Parathyroid adenoma (tissue), 2 donors: ENCODE measurements around the gene MACF1.
"Not testable (repeated sequence)": the region's sequence is repeated elsewhere in the genome, so short reads cannot be mapped to it uniquely, and the experiment has no call there.

Experiments used
- H2AFZ ChIP-seq: fragments of 300-600 bp; sonication (generic); one replicate; pipeline ENCODE4 v1.7.0; 2017; ENCODE audit warnings: antibody characterized with exemption, mild to moderate bottlenecking
- H3K27ac ChIP-seq: fragments of 300-600 bp; sonication (generic); one replicate; pipeline ENCODE4 v1.7.0; 2017
- H3K27me3 ChIP-seq: fragments of 300-600 bp; sonication (generic); one replicate; pipeline ENCODE4 v1.7.0; 2017; ENCODE audit warnings: low read length; ENCODE audit not compliant: control insufficient read depth, insufficient read depth
- H3K36me3 ChIP-seq: fragments of 300-600 bp; sonication (generic); one replicate; pipeline ENCODE4 v1.7.0; 2017; ENCODE audit warnings: low read length; ENCODE audit not compliant: control insufficient read depth, insufficient read depth
- H3K4me1 ChIP-seq: fragments of 300-600 bp; sonication (generic); one replicate; pipeline ENCODE4 v1.7.0; 2017; ENCODE audit warnings: control low read depth
- H3K4me2 ChIP-seq: fragments of 300-600 bp; sonication (generic); one replicate; pipeline ENCODE4 v1.7.0; 2017; ENCODE audit warnings: low read length
- H3K4me3 ChIP-seq: fragments of 300-600 bp; sonication (generic); one replicate; pipeline ENCODE4 v1.7.0; 2017; ENCODE audit warnings: low read depth, low read length
- H3K79me2 ChIP-seq: fragments of 300-600 bp; sonication (generic); one replicate; pipeline ENCODE4 v1.7.0; 2017; ENCODE audit warnings: control low read depth
- H3K9ac ChIP-seq: fragments of 300-600 bp; sonication (generic); one replicate; pipeline ENCODE4 v1.7.0; 2017; ENCODE audit warnings: mild to moderate bottlenecking
- H3K9me3 ChIP-seq: fragments of 300-600 bp; sonication (generic); one replicate; pipeline ENCODE4 v1.7.0; 2017; ENCODE audit warnings: low read length; ENCODE audit not compliant: control insufficient read depth
- CTCF ChIP-seq: fragments of 300-600 bp; sonication (generic); IDR thresholded peaks from one replicate; pipeline ENCODE4 v1.7.0; 2017; ENCODE audit warnings: antibody characterized with exemption, mild to moderate bottlenecking
- donor health status: primary hyperparathyroidism.

MACF1 gene

GRCh38 chr1:39488793-39489566 is 284.5 kb downstream of the MACF1 start:
- no peaks in the 10 kb centered on the region for H3K4me1 ChIP-seq
- no peak overlapping the region for H3K4me3 ChIP-seq
- H2AFZ ChIP-seq = no peak overlapping the region
- H3K36me3 ChIP-seq = no peaks in the 10 kb centered on the region
- no peaks in the 10 kb centered on the region for H3K9me3 ChIP-seq
- no peak overlapping the region for H3K27ac ChIP-seq
- no peaks in the 10 kb centered on the region for H3K79me2 ChIP-seq
- no peak overlapping the region for H3K4me2 ChIP-seq
- TF ChIP-seq CTCF = no peak
- no peaks in the 10 kb centered on the region for H3K27me3 ChIP-seq
- no peak overlapping the region for H3K9ac ChIP-seq

GRCh38 chr1:39489567-39490239 is 285.2 kb downstream of the MACF1 start:
- no peak overlapping the region for H2AFZ ChIP-seq
- H3K4me2 ChIP-seq = no peak overlapping the region
- no peaks in the 10 kb centered on the region for H3K9me3 ChIP-seq
- H3K4me1 ChIP-seq = no peaks in the 10 kb centered on the region
- H3K36me3 ChIP-seq = no peaks in the 10 kb centered on the region
- H3K27ac ChIP-seq = no peak overlapping the region
- H3K9ac ChIP-seq = no peak overlapping the region
- TF ChIP-seq CTCF = no peak
- no peak overlapping the region for H3K4me3 ChIP-seq
- H3K27me3 ChIP-seq = no peaks in the 10 kb centered on the region
- no peaks in the 10 kb centered on the region for H3K79me2 ChIP-seq

- H3K4me2 ChIP-seq = peak overlapping the region; percentile 42
- no peaks in the 10 kb centered on the region for H3K79me2 ChIP-seq
- no peaks in the 10 kb centered on the region for H3K4me1 ChIP-seq
- H2AFZ ChIP-seq = peak overlapping the region; percentile 56
- H3K36me3 ChIP-seq = no peaks in the 10 kb centered on the region
- H3K27me3 ChIP-seq = no peaks in the 10 kb centered on the region
- no peak overlapping the region for H3K9ac ChIP-seq
- H3K9me3 ChIP-seq = no peaks in the 10 kb centered on the region
- no peak for TF ChIP-seq CTCF
- no peak overlapping the region for H3K27ac ChIP-seq
- no peak overlapping the region for H3K4me3 ChIP-seq
Measured at GRCh38 chr1:39490596-39491145, 286.2 kb downstream of the MACF1 start.

GRCh38 chr1:39491146-39491921 is 286.8 kb downstream of the MACF1 start, which contains the start of gene BMP8A:
Gene BMP8A, plus strand, starts transcription at chr1:39491636. Its CDS starts 356 bp downstream, at chr1:39491992.
- peak within 1 kb of the TSS; percentile 42 for H3K4me2 ChIP-seq
- peak within 1 kb of the TSS; percentile 56 for H2AFZ ChIP-seq
- no peak within 1 kb of the TSS for H3K9ac ChIP-seq
- no peaks in the 10 kb centered on the region for H3K79me2 ChIP-seq
- no peaks in the 10 kb centered on the region for H3K27me3 ChIP-seq
- no peak within 1 kb of the TSS for H3K4me3 ChIP-seq
- H3K9me3 ChIP-seq = no peaks in the 10 kb centered on the region
- no peaks in the 10 kb centered on the region for H3K36me3 ChIP-seq
- H3K4me1 ChIP-seq = no peaks in the 10 kb centered on the region
- no peak within 1 kb of the TSS for H3K27ac ChIP-seq
- TF ChIP-seq CTCF = no peak

GRCh38 chr1:39492118-39493042 is 287.9 kb downstream of the MACF1 start:
- not testable (repeated sequence) for H3K9me3 ChIP-seq, H3K4me2 ChIP-seq, H3K27ac ChIP-seq, H3K9ac ChIP-seq, H3K4me3 ChIP-seq, H3K79me2 ChIP-seq, H3K4me1 ChIP-seq, H3K36me3 ChIP-seq, H3K27me3 ChIP-seq, H2AFZ ChIP-seq

GRCh38 chr1:39493043-39493810 is 288.7 kb downstream of the MACF1 start:
- not testable (repeated sequence) for H3K27ac ChIP-seq, H3K27me3 ChIP-seq, H3K36me3 ChIP-seq, H3K4me2 ChIP-seq, H3K79me2 ChIP-seq, H3K9ac ChIP-seq, H3K4me1 ChIP-seq, H3K9me3 ChIP-seq, H2AFZ ChIP-seq, H3K4me3 ChIP-seq
